ENCODE measurements around the gene ZNF205. TPM values are rescaled to one million over a fixed set of nuclear protein-coding genes. Genes with fewer than 3 reads are reported as not detected.
"Not testable (repeated sequence)": the region's sequence is repeated elsewhere in the genome, so short reads cannot be mapped to it uniquely, and the experiment has no call there.

Gene ZNF205
- total RNA-seq, 2 experiments from 2014 or later, result not detected

GRCh38 chr16:3139561-3139960 is 27.2 kb downstream of the ZNF205 start:
- H3K4me3 Mint-ChIP-seq, H3K9me3 Mint-ChIP-seq, H3K27ac Mint-ChIP-seq, DNase-seq, H3K27me3 Mint-ChIP-seq: not testable (repeated sequence)
- Mint-ChIP-seq H3K4me1 (peaks cover 13% of the 10 kb centered on the region), H3K36me3 (ENCODE audit: low read depth) (peaks cover 16% of the 10 kb centered on the region)
- POLR2A ChIA-PET, result interaction anchor here (1.0 kb wide), 1 partner anchor 19 kb away, joined by 3 read pairs; no protein-coding TSS in a partner anchor
- CTCF ChIA-PET, result interaction anchor here (1.1 to 2.7 kb wide), 3 partner anchors 9 to 11 kb away, joined by 3 to 10 read pairs (median 4); no protein-coding TSS in a partner anchor

DNA sequence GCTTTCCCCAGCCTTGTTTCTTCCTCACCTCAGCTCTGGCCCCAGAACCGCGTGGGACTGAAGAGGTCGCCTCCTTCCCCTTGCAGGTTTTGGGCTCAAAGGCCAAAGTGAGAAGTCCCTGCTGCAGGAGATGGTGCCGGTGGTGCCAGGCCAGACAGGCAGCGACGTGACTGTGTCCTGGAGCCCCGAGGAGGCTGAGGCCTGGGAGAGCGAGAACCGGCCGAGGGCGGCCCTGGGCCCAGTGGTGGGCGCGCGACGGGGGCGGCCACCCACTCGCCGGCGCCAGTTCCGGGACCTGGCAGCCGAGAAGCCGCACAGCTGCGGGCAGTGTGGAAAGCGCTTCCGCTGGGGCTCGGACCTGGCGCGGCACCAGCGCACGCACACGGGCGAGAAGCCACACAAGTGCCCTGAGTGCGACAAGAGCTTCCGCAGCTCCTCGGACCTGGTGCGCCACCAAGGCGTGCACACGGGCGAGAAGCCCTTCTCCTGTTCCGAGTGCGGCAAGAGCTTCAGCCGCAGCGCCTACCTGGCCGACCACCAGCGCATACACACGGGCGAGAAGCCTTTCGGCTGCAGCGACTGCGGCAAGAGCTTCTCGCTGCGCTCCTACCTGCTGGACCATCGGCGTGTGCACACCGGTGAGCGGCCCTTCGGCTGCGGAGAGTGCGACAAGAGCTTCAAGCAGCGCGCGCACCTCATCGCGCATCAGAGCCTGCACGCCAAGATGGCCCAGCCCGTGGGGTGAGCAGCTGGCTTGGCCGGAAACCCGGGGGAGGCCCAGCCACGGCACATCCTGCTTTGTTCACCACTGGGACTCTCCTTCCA is 28.4 kb downstream of the ZNF205 start:
- Mint-ChIP-seq H3K4me1 (peaks cover 8% of the 10 kb centered on the region), H3K27ac (no peak overlapping the region), H3K9me3 (no peaks in the 10 kb centered on the region), H3K27me3 (no peaks in the 10 kb centered on the region), H3K36me3 (ENCODE audit: low read depth) (peaks cover 16% of the 10 kb centered on the region), H3K4me3 (no peak overlapping the region)
- DNase-seq, result no peak
- ChIA-PET CTCF (interaction anchor here (2.7 kb wide), 1 partner anchor 11 kb away, joined by 10 read pairs; no protein-coding TSS in a partner anchor), POLR2A (interaction anchor here (0.9 to 1.2 kb wide), 3 partner anchors 9 to 17 kb away, joined by 3 read pairs; no protein-coding TSS in a partner anchor)

DNA sequence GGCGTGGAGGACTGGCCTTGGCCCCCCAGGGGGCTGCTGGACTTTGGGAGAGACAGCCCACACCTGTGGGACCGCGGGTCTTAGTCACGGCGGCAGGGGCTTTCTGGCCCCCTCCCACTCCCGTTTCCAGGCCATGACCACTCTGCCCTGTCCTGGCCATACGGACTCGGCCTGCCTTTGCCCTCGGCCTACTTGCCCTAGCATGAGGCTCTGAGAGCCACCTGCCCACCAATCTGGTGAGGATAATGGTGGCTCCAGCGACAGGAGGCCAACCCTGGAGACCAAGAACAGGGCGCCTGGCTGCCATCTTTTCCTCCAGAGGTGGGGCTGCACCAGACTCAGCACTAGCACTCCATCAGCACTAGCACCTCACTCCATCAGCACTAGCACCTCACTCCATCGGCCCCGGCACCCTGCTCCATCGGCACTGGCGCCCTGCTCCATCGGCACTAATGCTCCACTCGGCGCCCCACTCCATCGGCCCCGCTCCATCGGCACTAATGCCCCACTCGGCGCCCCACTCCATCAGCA is 29.5 kb downstream of the ZNF205 start:
- H3K27ac Mint-ChIP-seq, result no peak overlapping the region
- DNase-seq, result no peak

DNA sequence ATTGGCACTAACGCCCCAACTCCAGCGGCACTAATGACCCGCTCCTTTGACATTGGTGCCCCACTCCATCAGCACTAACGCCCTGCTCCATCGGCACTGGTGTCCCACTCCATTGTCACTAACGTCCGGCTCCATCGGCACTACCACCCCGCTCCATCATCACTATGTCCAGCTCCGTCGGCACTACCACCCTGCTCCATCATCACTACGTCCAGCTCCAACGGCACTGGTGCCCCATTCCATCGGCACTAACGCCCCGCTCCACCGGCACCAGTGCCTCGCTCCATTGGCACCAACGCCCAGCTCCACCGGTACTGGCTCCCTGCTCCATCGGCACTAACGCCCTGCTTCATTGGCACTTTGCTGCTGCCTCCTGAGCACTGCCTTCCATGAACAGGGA is 29.9 kb downstream of the ZNF205 start:
- Mint-ChIP-seq H3K9me3 (no peaks in the 10 kb centered on the region), H3K4me1 (no peaks in the 10 kb centered on the region), H3K36me3 (ENCODE audit: low read depth) (peaks cover 16% of the 10 kb centered on the region), H3K27ac (no peak overlapping the region), H3K27me3 (no peaks in the 10 kb centered on the region), H3K4me3 (no peak overlapping the region)
- CTCF ChIA-PET, result no interaction called here
- no peak for DNase-seq
- POLR2A ChIA-PET, result interaction anchor here (3.2 kb wide), 1 partner anchor 7 kb away, joined by 18 read pairs; the partner anchor contains the start of gene ZNF213

More for the DNA sequence above, 29.5 kb downstream of the ZNF205 start:
- POLR2A ChIA-PET, result no interaction called here
- H3K9me3 Mint-ChIP-seq, result no peaks in the 10 kb centered on the region
- CTCF ChIA-PET, result no interaction called here
- H3K4me3 Mint-ChIP-seq, result no peak overlapping the region
- H3K27me3 Mint-ChIP-seq, result no peaks in the 10 kb centered on the region
- peaks cover 2% of the 10 kb centered on the region for H3K4me1 Mint-ChIP-seq
- H3K36me3 Mint-ChIP-seq (ENCODE audit: low read depth), result peaks cover 16% of the 10 kb centered on the region

DNA sequence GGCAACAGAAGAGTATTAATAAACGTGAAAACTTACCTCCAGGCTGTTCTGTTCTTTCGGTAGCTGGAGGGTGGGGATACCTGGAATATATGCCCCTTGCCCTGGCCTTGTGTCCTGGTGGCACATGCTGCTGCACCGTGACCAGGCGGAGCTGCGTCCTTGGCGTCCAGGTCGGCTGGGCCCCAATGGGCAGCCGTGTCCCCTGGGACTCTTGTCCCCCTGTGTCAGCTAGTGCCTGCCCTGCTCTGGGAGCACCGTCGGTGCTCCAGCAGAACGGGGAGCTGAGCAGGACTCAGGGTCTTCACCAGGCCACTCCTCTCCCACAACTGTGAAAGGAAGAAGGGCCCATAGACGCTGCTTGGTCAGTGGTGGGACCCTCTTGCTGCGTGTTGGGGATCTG is 30.4 kb downstream of the ZNF205 start:
- Mint-ChIP-seq H3K27ac (no peak overlapping the region), H3K36me3 (ENCODE audit: low read depth) (peaks cover 15% of the 10 kb centered on the region), H3K9me3 (no peaks in the 10 kb centered on the region), H3K27me3 (no peaks in the 10 kb centered on the region), H3K4me3 (no peak overlapping the region), H3K4me1 (no peaks in the 10 kb centered on the region)
- no peak for DNase-seq
- CTCF ChIA-PET, result no interaction called here
- POLR2A ChIA-PET, result interaction anchor here (1.0 to 3.2 kb wide), 2 partner anchors 8 to 17 kb away, joined by 3 to 18 read pairs; partner anchors contain the start of gene ZNF213

- Mint-ChIP-seq H3K36me3 (ENCODE audit: low read depth) (peaks cover 13% of the 10 kb centered on the region), H3K4me1 (no peaks in the 10 kb centered on the region), H3K9me3 (no peaks in the 10 kb centered on the region), H3K27ac (no peak overlapping the region), H3K27me3 (no peaks in the 10 kb centered on the region), H3K4me3 (no peak overlapping the region)
- no peak for DNase-seq
- ChIA-PET CTCF (no interaction called here), POLR2A (interaction anchor here (0.8 to 3.2 kb wide), 3 partner anchors 8 to 18 kb away, joined by 3 to 18 read pairs (median 4); partner anchors contain the start of gene ZNF213)
Measured at GRCh38 chr16:3143189-3143588, 30.8 kb downstream of the ZNF205 start.

DNA sequence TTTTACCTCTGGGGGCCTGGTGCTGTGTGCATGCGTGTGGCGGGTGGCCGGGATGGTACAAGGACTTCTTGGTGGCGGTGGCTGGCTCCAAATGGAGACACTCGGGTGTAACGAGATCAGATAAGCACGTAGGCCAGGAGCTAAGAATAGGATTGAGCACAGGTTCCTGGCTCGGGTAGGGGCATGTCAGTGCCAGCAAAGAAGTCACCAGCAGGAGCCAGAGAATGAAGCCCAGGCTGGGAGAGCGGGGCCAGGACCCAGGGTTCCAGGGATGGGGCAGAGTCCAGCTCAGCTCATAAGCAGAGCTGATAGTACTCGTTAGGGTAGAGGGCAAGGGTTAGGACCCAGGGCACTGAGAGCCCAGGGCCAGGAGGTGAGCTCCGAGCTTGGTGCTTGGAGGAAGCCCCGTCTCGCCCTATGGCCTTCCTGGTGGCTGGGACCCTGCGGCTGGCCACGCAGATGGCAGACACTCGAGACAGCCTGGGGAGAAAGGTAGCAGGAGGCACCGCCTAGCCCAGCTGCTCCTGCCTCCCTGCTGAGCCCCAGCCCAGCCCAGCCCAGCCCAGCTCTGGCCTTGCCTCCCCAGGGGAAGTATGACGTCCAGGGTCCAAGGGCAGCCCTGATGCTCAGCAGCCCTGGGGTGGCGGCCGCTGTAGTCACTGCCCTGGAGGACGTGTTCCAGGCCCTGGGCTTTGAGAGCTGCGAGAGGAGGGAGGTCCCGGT is 31.4 kb downstream of the ZNF205 start:
- DNase-seq, result no peak
- CTCF ChIA-PET, result interaction anchor here (0.7 kb wide), 1 partner anchor 14 kb away, joined by 5 read pairs; no protein-coding TSS in a partner anchor
- H3K4me1 Mint-ChIP-seq, result no peaks in the 10 kb centered on the region
- H3K27me3 Mint-ChIP-seq, result no peaks in the 10 kb centered on the region
- POLR2A ChIA-PET, result interaction anchor here (0.8 to 3.2 kb wide), 3 partner anchors 9 to 19 kb away, joined by 3 to 18 read pairs (median 4); partner anchors contain the start of gene ZNF213
- no peak overlapping the region for H3K4me3 Mint-ChIP-seq
- peaks cover 13% of the 10 kb centered on the region for H3K36me3 Mint-ChIP-seq (ENCODE audit: low read depth)
- H3K27ac Mint-ChIP-seq, result no peak overlapping the region
- no peaks in the 10 kb centered on the region for H3K9me3 Mint-ChIP-seq

DNA sequence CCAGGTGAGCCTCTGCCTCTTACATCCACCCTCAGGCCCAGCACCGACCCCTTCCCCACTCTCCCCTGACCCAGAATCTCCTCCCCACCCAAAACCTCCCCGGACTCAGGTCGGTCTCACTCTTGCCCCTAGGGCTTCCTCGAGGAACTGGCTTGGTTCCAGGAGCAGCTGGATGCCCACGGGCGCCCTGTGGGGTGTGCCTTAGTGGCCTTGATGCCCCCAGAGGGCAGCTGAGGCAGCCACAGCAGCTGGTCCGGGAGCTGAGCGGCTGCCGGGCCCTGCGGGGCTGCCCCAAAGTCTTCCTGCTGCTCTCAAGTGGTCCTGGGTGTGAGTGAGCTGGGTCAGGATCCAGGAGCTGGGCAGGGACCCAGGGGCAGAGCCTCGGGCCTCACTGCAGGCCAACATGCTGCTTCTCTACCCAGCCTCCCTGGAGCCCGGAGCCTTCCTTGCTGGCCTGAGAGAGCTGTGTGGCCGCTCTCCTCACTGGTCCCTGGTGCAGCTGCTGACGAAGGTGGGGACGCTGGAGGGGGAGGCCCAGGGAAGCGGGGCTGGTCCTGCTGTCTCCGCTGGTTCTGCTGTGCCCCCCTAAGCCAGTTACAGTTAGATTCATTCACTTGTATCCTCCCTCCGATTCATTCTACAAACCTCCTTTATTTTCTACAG is 32.1 kb downstream of the ZNF205 start:
- H3K36me3 Mint-ChIP-seq (ENCODE audit: low read depth), result peaks cover 10% of the 10 kb centered on the region
- POLR2A ChIA-PET, result interaction anchor here (3.2 kb wide), 1 partner anchor 9 kb away, joined by 18 read pairs; the partner anchor contains the start of gene ZNF213
- no peak overlapping the region for H3K27ac Mint-ChIP-seq
- DNase-seq, result no peak
- H3K9me3 Mint-ChIP-seq, result no peaks in the 10 kb centered on the region
- CTCF ChIA-PET, result interaction anchor here (1.0 kb wide), 1 partner anchor 13 kb away, joined by 3 read pairs; no protein-coding TSS in a partner anchor
- no peak overlapping the region for H3K4me3 Mint-ChIP-seq
- peaks cover 7% of the 10 kb centered on the region for H3K4me1 Mint-ChIP-seq
- H3K27me3 Mint-ChIP-seq, result no peaks in the 10 kb centered on the region

DNA sequence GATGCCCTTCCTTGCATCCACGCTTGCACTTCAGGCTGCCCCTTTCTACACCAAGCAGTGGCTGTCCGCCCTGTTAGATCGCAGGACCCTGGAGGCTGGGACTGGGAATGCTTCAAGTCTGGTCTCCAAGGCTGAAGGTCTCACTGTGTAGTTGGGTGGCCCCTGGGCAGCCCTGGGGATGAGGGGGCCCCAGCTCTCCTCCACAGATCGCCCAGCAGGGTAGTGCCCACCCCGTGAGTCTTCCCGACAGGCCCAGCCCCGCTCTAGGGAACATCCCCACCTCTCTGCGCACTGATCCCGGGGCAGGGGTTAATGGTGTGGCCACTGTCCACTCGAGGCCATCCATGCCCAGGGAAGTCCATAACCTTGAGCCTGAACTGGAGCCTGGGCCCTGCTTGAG is 32.8 kb downstream of the ZNF205 start:
- peaks cover 12% of the 10 kb centered on the region for H3K4me1 Mint-ChIP-seq
- ChIA-PET CTCF (interaction anchor here (1.0 kb wide), 1 partner anchor 13 kb away, joined by 3 read pairs; no protein-coding TSS in a partner anchor), POLR2A (interaction anchor here (3.2 kb wide), 1 partner anchor 10 kb away, joined by 18 read pairs; the partner anchor contains the start of gene ZNF213)
- H3K27ac Mint-ChIP-seq, result no peak overlapping the region
- peaks cover 7% of the 10 kb centered on the region for H3K36me3 Mint-ChIP-seq (ENCODE audit: low read depth)
- no peaks in the 10 kb centered on the region for H3K27me3 Mint-ChIP-seq
- no peak for DNase-seq
- H3K4me3 Mint-ChIP-seq, result no peak overlapping the region
- no peaks in the 10 kb centered on the region for H3K9me3 Mint-ChIP-seq

GRCh38 chr16:3145660-3146059 is 33.3 kb downstream of the ZNF205 start:
- Mint-ChIP-seq H3K4me3 (no peak overlapping the region), H3K36me3 (ENCODE audit: low read depth) (peaks cover 8% of the 10 kb centered on the region), H3K27me3 (no peaks in the 10 kb centered on the region), H3K27ac (no peak overlapping the region), H3K4me1 (peaks cover 14% of the 10 kb centered on the region), H3K9me3 (no peaks in the 10 kb centered on the region)
- POLR2A ChIA-PET, result interaction anchor here (1.1 to 3.2 kb wide), 3 partner anchors 9 to 11 kb away, joined by 3 to 18 read pairs (median 3); partner anchors contain the start of gene ZNF213
- DNase-seq, result no peak
- CTCF ChIA-PET, result interaction anchor here (1.4 kb wide), 1 partner anchor 11 kb away, joined by 3 read pairs; the partner anchor contains the start of gene ZNF213

DNA sequence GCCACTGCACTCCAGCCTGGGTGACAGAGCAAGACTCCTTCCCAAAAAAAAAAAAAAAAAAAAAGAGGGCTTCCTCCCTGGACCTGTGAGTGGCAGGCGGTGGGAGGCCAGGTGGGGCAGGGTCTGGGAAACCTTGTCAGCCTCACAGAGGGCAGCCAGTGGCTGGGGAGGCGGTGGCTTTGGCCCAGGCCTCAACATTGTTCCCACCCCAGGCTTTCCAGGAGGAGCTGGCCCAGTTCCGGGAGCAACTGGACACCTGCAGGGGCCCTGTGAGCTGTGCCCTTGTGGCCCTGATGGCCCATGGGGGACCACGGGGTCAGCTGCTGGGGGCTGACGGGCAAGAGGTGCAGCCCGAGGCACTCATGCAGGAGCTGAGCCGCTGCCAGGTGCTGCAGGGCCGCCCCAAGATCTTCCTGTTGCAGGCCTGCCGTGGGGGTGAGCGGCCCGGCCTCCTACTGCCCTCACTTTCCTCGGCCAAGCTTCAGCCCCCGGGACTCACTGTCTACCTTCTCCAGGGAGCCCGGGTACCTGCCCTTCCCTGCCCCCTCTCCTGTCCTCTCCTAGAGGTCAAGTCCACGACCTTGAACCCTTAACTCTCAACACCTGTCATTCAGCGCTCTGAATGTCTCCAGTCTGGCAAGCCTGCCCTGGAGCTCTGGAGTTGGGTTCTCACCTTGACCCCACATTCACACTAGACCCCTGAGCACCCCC is 34.8 kb downstream of the ZNF205 start:
- Mint-ChIP-seq H3K9me3 (no peaks in the 10 kb centered on the region), H3K27me3 (peaks cover 5% of the 10 kb centered on the region), H3K4me3 (no peak overlapping the region), H3K4me1 (peaks cover 22% of the 10 kb centered on the region), H3K36me3 (ENCODE audit: low read depth) (peaks cover 7% of the 10 kb centered on the region), H3K27ac (no peak overlapping the region)
- POLR2A ChIA-PET, result interaction anchor here (0.8 to 5.0 kb wide), 5 partner anchors 10 to 116 kb away, joined by 3 to 38 read pairs (median 11); partner anchors contain the start of gene ZNF213
- CTCF ChIA-PET, result interaction anchor here (1.0 to 5.6 kb wide), 4 partner anchors 12 to 19 kb away, joined by 3 to 56 read pairs (median 24); partner anchors contain the start of gene ZNF213
- no peak for DNase-seq

Data from activated CD4-positive, alpha-beta memory T cell treated with anti-CD3 and anti-CD28 coated beads, Interleukin-2, amount 10 ng/mL, durations not matched to agents 7 days and 5 days (primary cell).